Stimulated activated CD4-positive, alpha-beta T cell treated with anti-CD3 and anti-CD28 coated beads, Interleukin-1b, Interleukin-23, amount 100 ng/mL, for 4 hours (primary cell): ENCODE measurements around the gene DRC3.

ENCODE experiments used
- DNase-seq, 2 donors: peaks; one replicate each; pipeline ENCODE4 v3.0.0-alpha.2; 2020; ENCODE audit warnings: low read depth in 2 of 2

The DRC3 gene

GRCh38 chr17:18045691-18046350, 73.2 kb downstream of the DRC3 start:
- no peak for DNase-seq

GRCh38 chr17:18055597-18055996, 82.9 kb downstream of the DRC3 start:
- no peak for DNase-seq

GRCh38 chr17:18056214-18056613, 83.6 kb downstream of the DRC3 start:
- no peak for DNase-seq

- no peak for DNase-seq
Measured at GRCh38 chr17:18059283-18059682, 86.6 kb downstream of the DRC3 start.

GRCh38 chr17:18064053-18064452, 91.4 kb downstream of the DRC3 start:
- DNase-seq, result no peak

- DNase-seq, result no peak
Measured at GRCh38 chr17:18065546-18065945, 92.9 kb downstream of the DRC3 start.
